GM18526 (cell line): ENCODE measurements around the gene HIP1.

Experiments used
- POLR2A ChIP-seq: IDR thresholded peaks from 3 replicates; pipeline ENCODE4 v1.6.1; 2011; ENCODE audit not compliant: insufficient read length; ENCODE audit errors: extremely low read depth

Gene HIP1

GRCh38 chr7:75688200-75689136 is 50.3 kb downstream of the HIP1 start:
- TF ChIP-seq POLR2A, result no peak

GRCh38 chr7:75687246-75688088 is 51.3 kb downstream of the HIP1 start:
- TF ChIP-seq POLR2A, result no peak

- no peak for TF ChIP-seq POLR2A
These were observed 52.2 kb downstream of the HIP1 start for GRCh38 chr7:75686551-75686950.

GRCh38 chr7:75679060-75679459 is 59.7 kb downstream of the HIP1 start:
- TF ChIP-seq POLR2A, result no peak

GRCh38 chr7:75669579-75669978 is 69.2 kb downstream of the HIP1 start:
- TF ChIP-seq POLR2A, result no peak

- no peak for TF ChIP-seq POLR2A
These were observed 70.8 kb downstream of the HIP1 start for GRCh38 chr7:75667938-75668337.

GRCh38 chr7:75663302-75663907 is 75.3 kb downstream of the HIP1 start:
- no peak for TF ChIP-seq POLR2A

GRCh38 chr7:75662579-75663301 is 76.0 kb downstream of the HIP1 start:
- no peak for TF ChIP-seq POLR2A

- no peak for TF ChIP-seq POLR2A
These were observed 78.0 kb downstream of the HIP1 start for GRCh38 chr7:75660566-75661215.

GRCh38 chr7:75658802-75659201 is 79.9 kb downstream of the HIP1 start:
- TF ChIP-seq POLR2A, result no peak

- TF ChIP-seq POLR2A, result no peak
These were observed 80.4 kb downstream of the HIP1 start for GRCh38 chr7:75658369-75658768.

GRCh38 chr7:75657866-75658265 is 80.9 kb downstream of the HIP1 start:
- no peak for TF ChIP-seq POLR2A

- no peak for TF ChIP-seq POLR2A
These were observed 82.0 kb downstream of the HIP1 start for GRCh38 chr7:75656740-75657139.

- TF ChIP-seq POLR2A, result no peak
These were observed 83.2 kb downstream of the HIP1 start for GRCh38 chr7:75655536-75655935.

- TF ChIP-seq POLR2A, result no peak
These were observed 83.9 kb downstream of the HIP1 start for GRCh38 chr7:75654855-75655254.

- TF ChIP-seq POLR2A, result no peak
These were observed 85.1 kb downstream of the HIP1 start for GRCh38 chr7:75653651-75654050.
